Neural crest cell (in vitro differentiated cells): ENCODE results near the gene SFTA2. TPM values are rescaled to one million over a fixed set of nuclear protein-coding genes. Genes with fewer than 3 reads are reported as not detected.

ENCODE experiments used
- DNase-seq: peaks from one replicate; pipeline ENCODE4 v3.0.0; 2021; ENCODE audit warnings: low read depth, mixed read lengths, low spot score
- H3K27ac Mint-ChIP-seq: one replicate; pipeline ENCODE4 v1.8.0; 2021; ENCODE audit warnings: mild to moderate bottlenecking, mixed read lengths; ENCODE audit not compliant: unreplicated experiment
- H3K27me3 Mint-ChIP-seq: 2 replicates; pipeline ENCODE4 v1.8.0; 2021; ENCODE audit warnings: low read depth, mild to moderate bottlenecking, mixed read lengths
- H3K36me3 Mint-ChIP-seq: 2 replicates; pipeline ENCODE4 v1.8.0; 2021; ENCODE audit warnings: low read depth, mild to moderate bottlenecking, mixed read lengths
- H3K4me1 Mint-ChIP-seq: 2 replicates; pipeline ENCODE4 v1.8.0; 2021; ENCODE audit warnings: mixed read lengths
- H3K4me3 Mint-ChIP-seq: one replicate; pipeline ENCODE4 v1.8.0; 2021; ENCODE audit warnings: mild to moderate bottlenecking, mixed read lengths
- H3K9me3 Mint-ChIP-seq: 2 replicates; pipeline ENCODE4 v1.8.0; 2021; ENCODE audit warnings: mixed read lengths
- CTCF ChIP-seq: fragments of 200-600 bp; sonication (generic); conservative IDR thresholded peaks from 2 replicates; pipeline ENCODE4 v1.5.0; 2021; ENCODE audit warnings: antibody characterized with exemption, mild to moderate bottlenecking
- total RNA-seq: library from RNA; stranded (reverse); gene quantifications from 2 replicates; pipeline ENCODE4 v1.2.1, GENCODE V29; 2021

The SFTA2 gene
- total RNA-seq, 1 donor from 2014 or later: not detected

GRCh38 chr6:30884521-30885480 is 47.2 kb downstream of the SFTA2 start:
- Mint-ChIP-seq H3K4me3 (peak overlapping the region; percentile 86), H3K36me3 (no peaks in the 10 kb centered on the region), H3K27me3 (no peaks in the 10 kb centered on the region), H3K27ac (peak overlapping the region; percentile 97), H3K9me3 (no peaks in the 10 kb centered on the region), H3K4me1 (peaks cover 69% of the 10 kb centered on the region)
- TF ChIP-seq CTCF: no peak
- DNase-seq: peak; percentile 28

- Mint-ChIP-seq H3K4me3 (peak within 1 kb of the TSS; percentile 96), H3K27me3 (no peaks in the 10 kb centered on the region), H3K27ac (peak within 1 kb of the TSS; percentile 97), H3K36me3 (no peaks in the 10 kb centered on the region), H3K9me3 (no peaks in the 10 kb centered on the region), H3K4me1 (peaks cover 73% of the 10 kb centered on the region)
- DNase-seq: peak; percentile 29
- peak; percentile 12 for TF ChIP-seq CTCF
These were observed 48.1 kb downstream of the SFTA2 start, which contains the start of gene DDR1 for GRCh38 chr6:30883685-30884520. Gene DDR1, plus strand, starts transcription at chr6:30884519. Its CDS starts 4,211 bp downstream, at chr6:30888730.

GRCh38 chr6:30882759-30883684 is 48.9 kb downstream of the SFTA2 start:
- Mint-ChIP-seq H3K4me3 (peak overlapping the region; percentile 96), H3K27me3 (no peaks in the 10 kb centered on the region), H3K36me3 (no peaks in the 10 kb centered on the region), H3K9me3 (no peaks in the 10 kb centered on the region), H3K27ac (peak overlapping the region; percentile 93), H3K4me1 (peaks cover 75% of the 10 kb centered on the region)
- TF ChIP-seq CTCF: no peak
- no peak for DNase-seq

- peaks cover 79% of the 10 kb centered on the region for H3K4me1 Mint-ChIP-seq
- no peak for DNase-seq
- peak overlapping the region; percentile 97 for H3K27ac Mint-ChIP-seq
These were observed 49.7 kb downstream of the SFTA2 start for GRCh38 chr6:30882204-30882758.

More at GRCh38 chr6:30882204-30882758, 49.7 kb downstream of the SFTA2 start:
- Mint-ChIP-seq H3K9me3 (no peaks in the 10 kb centered on the region), H3K36me3 (no peaks in the 10 kb centered on the region), H3K4me3 (peak overlapping the region; percentile 96), H3K27me3 (no peaks in the 10 kb centered on the region)
- TF ChIP-seq CTCF: no peak
